ENCODE results near the gene STAT6. TPM values are rescaled to one million over a fixed set of nuclear protein-coding genes. Genes with fewer than 3 reads are reported as not detected.

The STAT6 gene, protein sequence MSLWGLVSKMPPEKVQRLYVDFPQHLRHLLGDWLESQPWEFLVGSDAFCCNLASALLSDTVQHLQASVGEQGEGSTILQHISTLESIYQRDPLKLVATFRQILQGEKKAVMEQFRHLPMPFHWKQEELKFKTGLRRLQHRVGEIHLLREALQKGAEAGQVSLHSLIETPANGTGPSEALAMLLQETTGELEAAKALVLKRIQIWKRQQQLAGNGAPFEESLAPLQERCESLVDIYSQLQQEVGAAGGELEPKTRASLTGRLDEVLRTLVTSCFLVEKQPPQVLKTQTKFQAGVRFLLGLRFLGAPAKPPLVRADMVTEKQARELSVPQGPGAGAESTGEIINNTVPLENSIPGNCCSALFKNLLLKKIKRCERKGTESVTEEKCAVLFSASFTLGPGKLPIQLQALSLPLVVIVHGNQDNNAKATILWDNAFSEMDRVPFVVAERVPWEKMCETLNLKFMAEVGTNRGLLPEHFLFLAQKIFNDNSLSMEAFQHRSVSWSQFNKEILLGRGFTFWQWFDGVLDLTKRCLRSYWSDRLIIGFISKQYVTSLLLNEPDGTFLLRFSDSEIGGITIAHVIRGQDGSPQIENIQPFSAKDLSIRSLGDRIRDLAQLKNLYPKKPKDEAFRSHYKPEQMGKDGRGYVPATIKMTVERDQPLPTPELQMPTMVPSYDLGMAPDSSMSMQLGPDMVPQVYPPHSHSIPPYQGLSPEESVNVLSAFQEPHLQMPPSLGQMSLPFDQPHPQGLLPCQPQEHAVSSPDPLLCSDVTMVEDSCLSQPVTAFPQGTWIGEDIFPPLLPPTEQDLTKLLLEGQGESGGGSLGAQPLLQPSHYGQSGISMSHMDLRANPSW
- total RNA-seq (2021; ENCODE audit: unreplicated experiment) (52.3 TPM), Bru-seq, nascent RNA (percentile 57 among the genes with signal in this experiment), BruChase-seq, experiment 1, labeled RNA remaining after a 2-hour chase (percentile 62 among the genes with signal in this experiment), BruChase-seq, experiment 2, labeled RNA remaining after a 6-hour chase (percentile 76 among the genes with signal in this experiment)
- polyA plus RNA-seq (2012; ENCODE audit: insufficient read length), result 68.8 TPM
- long read RNA-seq, full-length matches to known transcripts, result 8 of 42 reads
- long read RNA-seq, partial matches to known transcripts, result 9 of 42 reads
- long read RNA-seq, other reads (novel, unspliced or antisense), result 25 of 42 reads

DNA sequence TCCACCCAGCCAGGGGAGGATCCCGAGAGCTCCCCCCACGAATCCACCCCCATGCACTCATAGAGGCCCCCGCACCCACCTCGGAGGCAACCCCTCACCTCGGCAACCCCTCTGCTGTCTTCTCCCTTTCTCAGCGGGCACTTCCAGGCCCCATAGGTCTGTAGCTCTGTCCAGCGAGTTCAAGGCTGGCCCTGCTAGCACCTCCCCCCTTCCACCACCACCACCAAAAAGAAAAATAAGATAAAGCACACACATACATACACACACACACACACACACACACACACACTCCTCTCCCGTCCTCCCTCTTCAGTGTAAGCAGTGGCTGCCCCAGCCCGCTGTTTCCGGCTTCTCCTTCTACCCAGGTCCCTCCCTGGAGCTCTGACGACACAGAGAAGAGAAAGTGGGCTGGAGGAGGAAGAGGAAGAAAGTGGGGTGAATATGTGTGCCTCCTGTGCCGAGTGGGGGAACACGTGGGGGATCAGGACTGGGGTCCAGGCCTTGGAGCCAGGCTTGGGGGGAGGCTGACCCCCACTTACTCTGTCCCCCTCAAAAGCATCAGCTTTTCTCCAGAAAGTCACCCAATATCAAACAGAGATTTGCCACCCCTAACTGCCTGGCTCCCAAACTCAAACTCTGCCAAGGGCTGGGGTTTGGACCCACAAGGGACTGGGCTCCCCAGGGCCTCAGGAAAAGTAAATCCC, at the start of gene STAT6:
STAT6 (minus strand) TSS at position 332 of the 704 bp plus-strand sequence. CDS start 3,084 bp downstream, outside the sequence.
- no TSS peak for BruUV-seq (replicated peaks)
- POLR2A ChIA-PET, result interaction anchor here (0.6 to 1.4 kb wide), 7 partner anchors 22 to 168 kb away, joined by 3 to 14 read pairs (median 7); partner anchors contain the start of gene NEMP1
- H3K4me1 ChIP-seq (ENCODE audit: control insufficient read depth, insufficient read depth, low read length), result peaks cover 17% of the 10 kb centered on the region
- ATAC-seq, result peak; percentile 75
- TF ChIP-seq TCF7L2 (IDR thresholded peaks at IDR 0.05; ENCODE audit: low read depth, low read length) (no peak), SIN3A (IDR thresholded peaks at IDR 0.05; ENCODE audit: borderline replicate concordance, insufficient read depth, low read depth, low read length) (no peak), POLR2AphosphoS5 (IDR thresholded peaks at IDR 0.05; ENCODE audit: low read depth, low read length) (no peak)
- TF ChIP-seq, protein P1, sequence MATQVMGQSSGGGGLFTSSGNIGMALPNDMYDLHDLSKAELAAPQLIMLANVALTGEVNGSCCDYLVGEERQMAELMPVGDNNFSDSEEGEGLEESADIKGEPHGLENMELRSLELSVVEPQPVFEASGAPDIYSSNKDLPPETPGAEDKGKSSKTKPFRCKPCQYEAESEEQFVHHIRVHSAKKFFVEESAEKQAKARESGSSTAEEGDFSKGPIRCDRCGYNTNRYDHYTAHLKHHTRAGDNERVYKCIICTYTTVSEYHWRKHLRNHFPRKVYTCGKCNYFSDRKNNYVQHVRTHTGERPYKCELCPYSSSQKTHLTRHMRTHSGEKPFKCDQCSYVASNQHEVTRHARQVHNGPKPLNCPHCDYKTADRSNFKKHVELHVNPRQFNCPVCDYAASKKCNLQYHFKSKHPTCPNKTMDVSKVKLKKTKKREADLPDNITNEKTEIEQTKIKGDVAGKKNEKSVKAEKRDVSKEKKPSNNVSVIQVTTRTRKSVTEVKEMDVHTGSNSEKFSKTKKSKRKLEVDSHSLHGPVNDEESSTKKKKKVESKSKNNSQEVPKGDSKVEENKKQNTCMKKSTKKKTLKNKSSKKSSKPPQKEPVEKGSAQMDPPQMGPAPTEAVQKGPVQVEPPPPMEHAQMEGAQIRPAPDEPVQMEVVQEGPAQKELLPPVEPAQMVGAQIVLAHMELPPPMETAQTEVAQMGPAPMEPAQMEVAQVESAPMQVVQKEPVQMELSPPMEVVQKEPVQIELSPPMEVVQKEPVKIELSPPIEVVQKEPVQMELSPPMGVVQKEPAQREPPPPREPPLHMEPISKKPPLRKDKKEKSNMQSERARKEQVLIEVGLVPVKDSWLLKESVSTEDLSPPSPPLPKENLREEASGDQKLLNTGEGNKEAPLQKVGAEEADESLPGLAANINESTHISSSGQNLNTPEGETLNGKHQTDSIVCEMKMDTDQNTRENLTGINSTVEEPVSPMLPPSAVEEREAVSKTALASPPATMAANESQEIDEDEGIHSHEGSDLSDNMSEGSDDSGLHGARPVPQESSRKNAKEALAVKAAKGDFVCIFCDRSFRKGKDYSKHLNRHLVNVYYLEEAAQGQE (IDR thresholded peaks at IDR 0.05; ENCODE audit: insufficient read depth in 1 of 2, low read depth in 2 of 2, low read length in 1 of 2), result no peak
- in situ Hi-C loops (cut with HindIII; ENCODE audit: low pct_unique_long_range_greater_than_20kb, low sequenced_read_pairs), result no loop called here
- no peaks in the 10 kb centered on the region for H3K27me3 ChIP-seq (ENCODE audit: control insufficient read depth, insufficient read depth, low read length)
- no peaks in the 10 kb centered on the region for H3K36me3 ChIP-seq (ENCODE audit: control insufficient read depth, insufficient read depth, low read length)
- no peaks in the 10 kb centered on the region for H3K9me3 ChIP-seq (ENCODE audit: control insufficient read depth, insufficient read depth, low read depth, low read length)
- DNase-seq (ENCODE audit: low read depth, low spot score), result no peak
- CTCF ChIA-PET, result interaction anchor here (0.6 to 2.5 kb wide), 17 partner anchors 12 to 736 kb away, joined by 3 to 84 read pairs (median 5); partner anchors contain the start of genes LRP1 and NEMP1
- peak within 1 kb of the TSS; percentile 95 for H3K27ac ChIP-seq (ENCODE audit: low read length)
- intact Hi-C loops (cut with micrococcal nuclease; ENCODE audit: unreplicated experiment), result loop anchor here (5.0 kb wide), 1 partner anchor 354 kb away; no protein-coding TSS in a partner anchor
- peak within 1 kb of the TSS; percentile 44 to 75 for H3K4me3 ChIP-seq (ENCODE audit: low read depth in 2 of 2, low read length in 2 of 2)

DNA sequence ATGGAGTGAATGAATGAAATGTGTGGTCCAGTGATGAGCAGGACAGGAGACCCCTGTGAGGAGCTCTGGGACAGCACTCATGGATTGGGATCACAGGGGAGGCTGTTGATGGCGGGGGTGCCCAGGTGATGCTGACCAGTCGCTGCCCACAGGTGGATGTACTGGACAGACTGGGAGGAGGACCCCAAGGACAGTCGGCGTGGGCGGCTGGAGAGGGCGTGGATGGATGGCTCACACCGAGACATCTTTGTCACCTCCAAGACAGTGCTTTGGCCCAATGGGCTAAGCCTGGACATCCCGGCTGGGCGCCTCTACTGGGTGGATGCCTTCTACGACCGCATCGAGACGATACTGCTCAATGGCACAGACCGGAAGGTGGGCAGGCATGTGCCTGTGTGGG, 49.6 kb upstream of the STAT6 start:
- DNase-seq (ENCODE audit: low read depth, low spot score) (no peak), ATAC-seq (no peak)
- TF ChIP-seq SIN3A (IDR thresholded peaks at IDR 0.05; ENCODE audit: borderline replicate concordance, insufficient read depth, low read depth, low read length), result no peak
- TF ChIP-seq, protein P2, sequence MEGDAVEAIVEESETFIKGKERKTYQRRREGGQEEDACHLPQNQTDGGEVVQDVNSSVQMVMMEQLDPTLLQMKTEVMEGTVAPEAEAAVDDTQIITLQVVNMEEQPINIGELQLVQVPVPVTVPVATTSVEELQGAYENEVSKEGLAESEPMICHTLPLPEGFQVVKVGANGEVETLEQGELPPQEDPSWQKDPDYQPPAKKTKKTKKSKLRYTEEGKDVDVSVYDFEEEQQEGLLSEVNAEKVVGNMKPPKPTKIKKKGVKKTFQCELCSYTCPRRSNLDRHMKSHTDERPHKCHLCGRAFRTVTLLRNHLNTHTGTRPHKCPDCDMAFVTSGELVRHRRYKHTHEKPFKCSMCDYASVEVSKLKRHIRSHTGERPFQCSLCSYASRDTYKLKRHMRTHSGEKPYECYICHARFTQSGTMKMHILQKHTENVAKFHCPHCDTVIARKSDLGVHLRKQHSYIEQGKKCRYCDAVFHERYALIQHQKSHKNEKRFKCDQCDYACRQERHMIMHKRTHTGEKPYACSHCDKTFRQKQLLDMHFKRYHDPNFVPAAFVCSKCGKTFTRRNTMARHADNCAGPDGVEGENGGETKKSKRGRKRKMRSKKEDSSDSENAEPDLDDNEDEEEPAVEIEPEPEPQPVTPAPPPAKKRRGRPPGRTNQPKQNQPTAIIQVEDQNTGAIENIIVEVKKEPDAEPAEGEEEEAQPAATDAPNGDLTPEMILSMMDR (IDR thresholded peaks at IDR 0.05), result no peak
- TF ChIP-seq, protein P1 (IDR thresholded peaks at IDR 0.05; ENCODE audit: insufficient read depth in 1 of 2, low read depth in 2 of 2, low read length in 1 of 2), result no peak
- no peak for TF ChIP-seq POLR2AphosphoS5 (IDR thresholded peaks at IDR 0.05; ENCODE audit: low read depth, low read length)
- no peak for TF ChIP-seq TCF7L2 (IDR thresholded peaks at IDR 0.05; ENCODE audit: low read depth, low read length)
- Histone ChIP-seq H3K36me3 (ENCODE audit: control insufficient read depth, insufficient read depth, low read length) (no peaks in the 10 kb centered on the region), H3K9me3 (ENCODE audit: control insufficient read depth, insufficient read depth, low read depth, low read length) (no peaks in the 10 kb centered on the region), H3K4me3 (ENCODE audit: low read depth in 2 of 2, low read length in 2 of 2) (no peak overlapping the region), H3K27me3 (ENCODE audit: control insufficient read depth, insufficient read depth, low read length) (no peaks in the 10 kb centered on the region), H3K27ac (ENCODE audit: low read length) (no peak overlapping the region), H3K4me1 (ENCODE audit: control insufficient read depth, insufficient read depth, low read length) (no peaks in the 10 kb centered on the region)
- POLR2A ChIA-PET, result no interaction called here
- BruUV-seq (replicated peaks), result no TSS peak
- intact Hi-C loops (cut with micrococcal nuclease; ENCODE audit: unreplicated experiment) (no loop called here), in situ Hi-C loops (cut with HindIII; ENCODE audit: low pct_unique_long_range_greater_than_20kb, low sequenced_read_pairs) (no loop called here)
- CTCF ChIA-PET, result no interaction called here

Data from Panc1 (cell line).